ENCODE results near the gene KLHL17. TPM values are rescaled to one million over a fixed set of nuclear protein-coding genes. Genes with fewer than 3 reads are reported as not detected.

KLHL17 gene
- total RNA-seq, 4 donors from 2014 or later, result 3.7 to 10.8 (median 6.2) TPM

DNA sequence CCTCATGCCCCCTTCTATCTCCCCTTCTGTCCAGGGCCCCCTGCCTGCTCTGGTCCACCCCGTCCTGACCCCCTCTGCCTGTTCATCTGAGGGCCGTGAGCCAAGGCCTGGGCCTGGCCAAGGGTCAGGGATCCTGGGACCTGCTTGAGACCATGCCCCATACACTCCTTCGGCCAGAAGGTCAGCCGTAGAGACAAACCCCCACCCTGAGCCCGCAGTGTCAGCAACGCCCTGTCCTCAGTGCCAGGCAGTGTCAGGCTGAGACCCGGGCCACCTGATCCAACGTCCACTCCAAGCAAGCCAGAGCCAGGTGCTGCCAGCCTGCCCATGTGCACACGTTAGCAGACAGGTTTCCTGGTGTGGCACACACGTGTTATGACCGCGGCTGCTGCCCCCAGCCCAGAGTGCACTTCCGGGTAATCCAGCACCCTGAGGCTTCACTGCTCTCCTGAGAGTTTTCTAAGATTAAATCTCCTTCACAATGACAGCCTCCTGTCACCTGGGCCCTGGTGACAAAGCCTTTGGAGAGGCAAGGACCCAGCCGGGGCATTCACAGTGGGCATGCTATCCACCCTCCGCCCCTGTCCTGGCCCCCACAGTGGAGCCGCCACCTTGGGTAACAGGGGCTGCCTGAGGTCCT, 46.8 kb upstream of the KLHL17 start:
- peaks cover 0 to 92% (median 10%) of the 10 kb centered on the region in 4 donors for H3K27me3 ChIP-seq
- TF ChIP-seq EP300 (IDR thresholded peaks at IDR 0.05) (no peak), POLR2AphosphoS5 (IDR thresholded peaks at IDR 0.05) (no peak), POLR2A (IDR thresholded peaks at IDR 0.05; ENCODE audit: low read depth) (no peak)
- TF ChIP-seq, protein P1, sequence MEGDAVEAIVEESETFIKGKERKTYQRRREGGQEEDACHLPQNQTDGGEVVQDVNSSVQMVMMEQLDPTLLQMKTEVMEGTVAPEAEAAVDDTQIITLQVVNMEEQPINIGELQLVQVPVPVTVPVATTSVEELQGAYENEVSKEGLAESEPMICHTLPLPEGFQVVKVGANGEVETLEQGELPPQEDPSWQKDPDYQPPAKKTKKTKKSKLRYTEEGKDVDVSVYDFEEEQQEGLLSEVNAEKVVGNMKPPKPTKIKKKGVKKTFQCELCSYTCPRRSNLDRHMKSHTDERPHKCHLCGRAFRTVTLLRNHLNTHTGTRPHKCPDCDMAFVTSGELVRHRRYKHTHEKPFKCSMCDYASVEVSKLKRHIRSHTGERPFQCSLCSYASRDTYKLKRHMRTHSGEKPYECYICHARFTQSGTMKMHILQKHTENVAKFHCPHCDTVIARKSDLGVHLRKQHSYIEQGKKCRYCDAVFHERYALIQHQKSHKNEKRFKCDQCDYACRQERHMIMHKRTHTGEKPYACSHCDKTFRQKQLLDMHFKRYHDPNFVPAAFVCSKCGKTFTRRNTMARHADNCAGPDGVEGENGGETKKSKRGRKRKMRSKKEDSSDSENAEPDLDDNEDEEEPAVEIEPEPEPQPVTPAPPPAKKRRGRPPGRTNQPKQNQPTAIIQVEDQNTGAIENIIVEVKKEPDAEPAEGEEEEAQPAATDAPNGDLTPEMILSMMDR (IDR thresholded peaks at IDR 0.05), result no peak
- WGBS, result 87% methylated on average over 15 of the region's 16 CpGs
- H3K36me3 ChIP-seq, result no peaks in the 10 kb centered on the region
- no peak overlapping the region for H3K27ac ChIP-seq (replicated peaks in 1 of 4)
- peaks cover 8 to 37% (median 32%) of the 10 kb centered on the region in 4 donors for H3K4me1 ChIP-seq
- intact Hi-C loops (cut with DNase I), result no loop called here
- H3K4me3 ChIP-seq, result no peak overlapping the region
- no peak for DNase-seq (ENCODE audit: extremely low spot score)
- H3K9me3 ChIP-seq, result no peaks in the 10 kb centered on the region

DNA sequence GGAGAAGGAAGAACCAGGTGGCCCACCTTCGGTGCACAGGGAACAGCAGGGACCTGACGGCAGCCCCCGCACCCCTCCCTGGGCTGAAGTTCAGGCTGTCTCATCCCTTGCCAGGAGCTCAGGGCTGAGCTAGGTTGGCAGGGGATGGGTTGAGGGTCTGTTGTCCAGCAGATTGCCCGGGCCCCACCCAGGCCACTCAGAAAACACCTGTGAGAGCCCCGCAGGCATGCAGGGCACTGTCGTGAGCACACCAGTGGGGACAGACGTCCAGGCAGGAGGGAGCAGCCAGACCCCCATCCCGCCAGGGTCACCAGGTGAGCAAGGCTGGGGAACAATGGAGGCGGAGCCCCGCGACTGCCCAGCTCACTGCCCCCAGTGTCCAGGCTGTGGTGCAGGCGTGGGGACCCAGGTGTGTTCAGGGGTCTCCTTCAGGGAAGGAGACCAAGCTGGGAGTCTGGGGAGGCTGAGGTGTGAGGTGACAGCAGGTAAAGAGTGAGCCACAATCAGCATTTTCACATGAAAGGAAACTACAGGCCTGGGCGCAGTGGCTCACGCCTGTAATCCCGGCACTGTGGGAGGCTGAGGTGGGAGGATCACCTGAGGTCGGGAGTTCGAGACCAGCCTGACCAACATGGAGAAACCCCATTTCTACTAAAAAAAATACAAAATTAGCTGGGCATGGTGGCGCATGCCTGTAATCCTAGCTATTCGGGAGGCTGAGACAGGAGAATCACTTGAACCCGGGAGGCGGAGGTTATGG, 46.1 kb upstream of the KLHL17 start:
- Histone ChIP-seq H3K9me3 (no peaks in the 10 kb centered on the region), H3K36me3 (no peaks in the 10 kb centered on the region), H3K27me3 (peaks cover 0 to 97% (median 10%) of the 10 kb centered on the region in 4 donors), H3K4me3 (no peak overlapping the region), H3K27ac (replicated peaks in 1 of 4) (no peak overlapping the region), H3K4me1 (peaks cover 8 to 37% (median 32%) of the 10 kb centered on the region in 4 donors)
- intact Hi-C loops (cut with DNase I), result no loop called here
- WGBS, result 87% methylated on average over 18 of the region's 21 CpGs
- TF ChIP-seq, protein P1 (IDR thresholded peaks at IDR 0.05), result no peak
- TF ChIP-seq POLR2A (IDR thresholded peaks at IDR 0.05; ENCODE audit: low read depth), result no peak
- TF ChIP-seq POLR2AphosphoS5 (IDR thresholded peaks at IDR 0.05), result no peak
- no peak for TF ChIP-seq EP300 (IDR thresholded peaks at IDR 0.05)
- DNase-seq (ENCODE audit: extremely low spot score), result no peak

DNA sequence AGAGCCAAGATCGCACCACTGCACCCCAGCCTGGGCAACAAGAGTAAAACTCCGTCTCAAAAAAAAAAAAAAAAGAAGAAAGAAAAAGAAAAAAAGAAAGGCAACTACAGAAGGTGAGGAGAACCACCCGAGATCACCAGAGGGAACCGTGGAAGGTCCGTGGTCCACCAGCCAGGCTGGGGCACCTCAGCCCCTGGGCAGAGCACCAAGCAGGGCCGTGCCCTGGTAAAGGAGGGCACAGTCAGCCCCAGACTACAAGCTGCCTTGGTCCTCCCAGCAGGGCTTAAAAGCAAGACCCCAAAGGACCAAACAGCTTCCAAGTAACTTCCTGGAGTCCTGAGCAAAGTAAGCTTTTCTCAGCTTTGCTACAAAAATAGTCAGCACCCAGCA, 45.5 kb upstream of the KLHL17 start:
- H3K36me3 ChIP-seq, result no peaks in the 10 kb centered on the region
- TF ChIP-seq EP300 (IDR thresholded peaks at IDR 0.05) (no peak), POLR2AphosphoS5 (IDR thresholded peaks at IDR 0.05) (no peak), POLR2A (IDR thresholded peaks at IDR 0.05; ENCODE audit: low read depth) (no peak)
- TF ChIP-seq, protein P1 (IDR thresholded peaks at IDR 0.05), result no peak

DNA sequence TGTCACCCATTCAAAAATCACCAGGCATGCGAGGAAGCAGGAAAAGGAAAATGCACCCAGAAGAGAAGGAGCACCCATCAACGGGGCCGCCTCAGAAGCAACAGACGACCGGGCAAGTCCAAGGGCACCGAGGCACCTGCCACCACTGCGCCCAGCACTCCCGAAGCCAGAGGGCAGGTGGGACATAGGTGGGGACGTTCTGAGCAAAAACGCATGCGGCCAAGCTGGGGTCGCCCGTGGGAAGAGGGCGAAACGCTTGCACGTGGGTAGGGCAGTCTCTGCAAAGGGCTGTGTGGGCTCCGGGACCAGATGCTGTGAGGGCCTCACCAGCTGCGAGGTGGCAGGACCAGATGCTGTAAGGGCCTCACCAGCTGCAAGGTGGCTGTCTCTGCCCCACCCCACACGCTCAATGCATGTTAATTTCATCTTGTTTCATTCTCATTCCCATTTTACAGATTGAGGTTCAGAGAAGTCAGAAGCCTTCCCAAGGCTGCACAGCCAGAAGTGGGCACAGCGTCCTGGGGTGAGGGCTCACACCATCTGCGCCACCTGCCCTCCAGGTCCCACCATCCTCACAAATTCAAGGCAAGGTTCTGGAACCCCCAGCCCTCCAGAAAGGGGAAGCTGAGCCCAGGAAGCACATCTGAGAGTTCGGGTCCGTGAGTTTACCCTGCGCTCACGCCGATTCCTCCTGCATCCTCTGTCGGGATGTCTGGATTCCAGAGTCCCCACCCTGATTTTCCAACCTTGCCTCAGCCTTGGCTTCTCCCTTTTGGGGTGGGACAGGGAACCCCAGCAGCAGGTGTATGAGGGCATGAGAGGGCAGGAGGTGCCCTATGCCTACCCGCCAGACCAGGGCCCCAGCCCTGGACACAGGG, 44.9 kb upstream of the KLHL17 start:
- Histone ChIP-seq H3K27ac (replicated peaks in 1 of 4) (no peak overlapping the region), H3K27me3 (peaks cover 0 to 99% (median 7%) of the 10 kb centered on the region in 4 donors), H3K4me1 (peaks cover 6 to 39% (median 27%) of the 10 kb centered on the region in 4 donors), H3K4me3 (no peak overlapping the region), H3K9me3 (no peaks in the 10 kb centered on the region), H3K36me3 (no peaks in the 10 kb centered on the region)
- DNase-seq (ENCODE audit: extremely low spot score), result no peak
- 84% methylated on average over 26 of the region's 28 CpGs for WGBS
- intact Hi-C loops (cut with DNase I), result no loop called here
- TF ChIP-seq POLR2AphosphoS5 (IDR thresholded peaks at IDR 0.05) (no peak), POLR2A (IDR thresholded peaks at IDR 0.05; ENCODE audit: low read depth) (no peak), EP300 (IDR thresholded peaks at IDR 0.05) (no peak)
- TF ChIP-seq, protein P1 (IDR thresholded peaks at IDR 0.05), result no peak

More for the DNA sequence above, 45.5 kb upstream of the KLHL17 start:
- intact Hi-C loops (cut with DNase I), result no loop called here
- Histone ChIP-seq H3K4me1 (peaks cover 8 to 39% (median 28%) of the 10 kb centered on the region in 4 donors), H3K27me3 (peaks cover 0 to 99% (median 11%) of the 10 kb centered on the region in 4 donors), H3K9me3 (no peaks in the 10 kb centered on the region), H3K27ac (replicated peaks in 1 of 4) (no peak overlapping the region), H3K4me3 (no peak overlapping the region)
- no peak for DNase-seq (ENCODE audit: extremely low spot score)
- 85% methylated on average over 6 of the region's 6 CpGs for WGBS
